Neuronal stem cell (in vitro differentiated cells): ENCODE measurements around the gene GRIPAP1.

Experiments used
- DNase-seq: peaks from one replicate; pipeline ENCODE4 v3.0.0-alpha.2; 2013; ENCODE audit warnings: low spot score
- H2AFZ ChIP-seq: one replicate; pipeline ENCODE4 v1.6.1; 2013; ENCODE audit warnings: mild to moderate bottlenecking, low read length, inconsistent platforms
- H2AK5ac ChIP-seq: 2 replicates; pipeline ENCODE4 v1.6.1; 2013; ENCODE audit warnings: low read depth, mild to moderate bottlenecking, inconsistent platforms, low read length, moderate library complexity, mixed read lengths
- H2BK120ac ChIP-seq: 2 replicates; pipeline ENCODE4 v1.6.1; 2013; ENCODE audit warnings: low read depth, mild to moderate bottlenecking, inconsistent platforms, low read length, moderate library complexity, mixed read lengths
- H2BK12ac ChIP-seq: one replicate; pipeline ENCODE4 v1.6.1; 2013; ENCODE audit warnings: low read length, inconsistent platforms
- H2BK15ac ChIP-seq: 2 replicates; pipeline ENCODE4 v1.6.1; 2013; ENCODE audit warnings: mild to moderate bottlenecking, low read length, inconsistent platforms, mixed read lengths
- H2BK5ac ChIP-seq: one replicate; pipeline ENCODE4 v1.6.1; 2013; ENCODE audit warnings: inconsistent platforms, mild to moderate bottlenecking, low read length, moderate library complexity
- H3K14ac ChIP-seq: one replicate; pipeline ENCODE4 v1.6.1; 2013; ENCODE audit warnings: low read length, inconsistent platforms
- H3K18ac ChIP-seq: 2 replicates; pipeline ENCODE4 v1.6.1; 2013; ENCODE audit warnings: low read length, inconsistent platforms
- H3K23ac ChIP-seq: 2 replicates; pipeline ENCODE4 v1.6.1; 2013; ENCODE audit warnings: low read depth, mild to moderate bottlenecking, mixed read lengths, low read length, inconsistent platforms; ENCODE audit not compliant: poor library complexity
- H3K27ac ChIP-seq: replicated peaks from 3 replicates; pipeline ENCODE4 v1.5.1; 2013; ENCODE audit warnings: low read length, inconsistent platforms
- H3K27me3 ChIP-seq, 3 experiments: 2 replicates each; pipeline ENCODE4 v1.6.1; 2013; ENCODE audit warnings: low read length in 3 of 3, mild to moderate bottlenecking in 2 of 3, inconsistent platforms in 1 of 3, low read depth in 1 of 3, mixed read lengths in 1 of 3, moderate library complexity in 1 of 3; ENCODE audit not compliant: control insufficient read depth in 3 of 3, insufficient read depth in 3 of 3
- H3K36me3 ChIP-seq, 2 donors: replicated peaks in 1 of 2; 2 replicates each; pipeline ENCODE4 v1.6.1; 2013; ENCODE audit warnings: low read length in 2 of 2; ENCODE audit not compliant: control insufficient read depth in 2 of 2, insufficient read depth in 2 of 2
- H3K4ac ChIP-seq: 2 replicates; pipeline ENCODE4 v1.6.1; 2013; ENCODE audit warnings: inconsistent platforms, mild to moderate bottlenecking, low read length, moderate library complexity
- H3K4me1 ChIP-seq, 2 donors: 1 replicate in 1 of 2; 2 replicates in 1 of 2; pipeline ENCODE4 v1.6.1; 2013; ENCODE audit warnings: low read length in 2 of 2, low read depth in 1 of 2; ENCODE audit not compliant: control insufficient read depth in 2 of 2, insufficient read depth in 1 of 2
- H3K4me2 ChIP-seq: one replicate; pipeline ENCODE4 v1.6.1; 2013; ENCODE audit warnings: mild to moderate bottlenecking, low read length, inconsistent platforms; ENCODE audit not compliant: insufficient read depth, poor library complexity, severe bottlenecking
- H3K4me3 ChIP-seq, 2 donors: 2 replicates each; pipeline ENCODE4 v1.5.1; 2013; ENCODE audit warnings: low read length in 2 of 2, mild to moderate bottlenecking in 2 of 2, inconsistent platforms in 1 of 2, moderate library complexity in 1 of 2
- H3K79me1 ChIP-seq: one replicate; pipeline ENCODE4 v1.6.1; 2013; ENCODE audit warnings: low read depth, mild to moderate bottlenecking, inconsistent platforms, low read length, moderate library complexity
- H3K9ac ChIP-seq: one replicate; pipeline ENCODE4 v1.6.1; 2013; ENCODE audit warnings: mild to moderate bottlenecking, low read depth, low read length, inconsistent platforms; ENCODE audit not compliant: poor library complexity
- H3K9me3 ChIP-seq, 2 donors: replicated peaks in 1 of 2; 2 replicates each; pipeline versions ENCODE3 to v1.6.1; 2013; ENCODE audit warnings: low read length in 2 of 2, mild to moderate bottlenecking in 2 of 2, inconsistent platforms in 1 of 2, low read depth in 1 of 2, mixed read lengths in 1 of 2, moderate library complexity in 1 of 2; ENCODE audit not compliant: control insufficient read depth in 2 of 2, insufficient read depth in 1 of 2
- H4K8ac ChIP-seq: one replicate; pipeline ENCODE4 v1.6.1; 2013; ENCODE audit warnings: low read depth, mild to moderate bottlenecking, inconsistent platforms, low read length, moderate library complexity
- H4K91ac ChIP-seq: one replicate; pipeline ENCODE4 v1.6.1; 2013; ENCODE audit warnings: low read length, low read depth, mild to moderate bottlenecking, inconsistent platforms; ENCODE audit not compliant: poor library complexity
- WGBS, 2 donors: extraction: QIAGEN DNeasy Blood & Tissue Kit; methylation state at CpG; one replicate each; pipeline ENCODE4 v1.1.7; 2013; ENCODE audit warnings: missing lambda C conversion rate in 2 of 2, mixed read lengths in 1 of 2; ENCODE audit not compliant: insufficient read length in 2 of 2, insufficient replicate concordance in 1 of 2; ENCODE audit errors: extremely low coverage in 2 of 2; 5-methylcytosine and 5-hydroxymethylcytosine counted together

GRIPAP1 gene

GRCh38 chrX:48966796-48967579 lies 35.1 kb downstream of the GRIPAP1 start:
- H3K27ac ChIP-seq, result no peak overlapping the region
- H4K8ac ChIP-seq, result no peak overlapping the region
- no CpG with 5 or more reads among the region's 15 CpGs for WGBS, 2 donors
- H3K79me1 ChIP-seq, result no peaks in the 10 kb centered on the region
- H3K18ac ChIP-seq, result no peak overlapping the region
- no peak overlapping the region for H3K14ac ChIP-seq
- no peak overlapping the region for H3K9ac ChIP-seq
- no peak overlapping the region for H4K91ac ChIP-seq
- no peak overlapping the region for H2BK12ac ChIP-seq
- H2BK5ac ChIP-seq, result no peak overlapping the region
- H3K23ac ChIP-seq, result no peak overlapping the region
- H2AFZ ChIP-seq, result no peak overlapping the region
- H3K4ac ChIP-seq, result no peak overlapping the region
- H3K4me3 ChIP-seq, result no peak overlapping the region
- no peaks in the 10 kb centered on the region for H3K27me3 ChIP-seq
- H2BK120ac ChIP-seq, result no peak overlapping the region
- DNase-seq, result no peak
- H2BK15ac ChIP-seq, result no peak overlapping the region
- no peaks in the 10 kb centered on the region for H3K9me3 ChIP-seq
- H3K4me1 ChIP-seq, result peaks cover 0 to 4% of the 10 kb centered on the region in 2 donors
- H3K4me2 ChIP-seq, result no peak overlapping the region
- H2AK5ac ChIP-seq, result no peak overlapping the region
- H3K36me3 ChIP-seq, result no peaks in the 10 kb centered on the region

GRCh38 chrX:48965959-48966358 lies 36.1 kb downstream of the GRIPAP1 start:
- DNase-seq, result no peak
- H3K14ac ChIP-seq, result no peak overlapping the region
- no peak overlapping the region for H4K8ac ChIP-seq
- H3K27ac ChIP-seq, result no peak overlapping the region
- no peak overlapping the region for H2BK15ac ChIP-seq
- H3K79me1 ChIP-seq, result no peaks in the 10 kb centered on the region
- H3K27me3 ChIP-seq, result no peaks in the 10 kb centered on the region
- no peak overlapping the region for H3K4me2 ChIP-seq
- WGBS, 2 donors, result no CpG with 5 or more reads among the region's 14 CpGs
- H2BK120ac ChIP-seq, result no peak overlapping the region
- no peaks in the 10 kb centered on the region for H3K4me1 ChIP-seq
- H4K91ac ChIP-seq, result no peak overlapping the region
- H3K4ac ChIP-seq, result no peak overlapping the region
- H2AFZ ChIP-seq, result no peak overlapping the region
- no peak overlapping the region for H3K4me3 ChIP-seq
- H2BK12ac ChIP-seq, result no peak overlapping the region
- H3K18ac ChIP-seq, result no peak overlapping the region
- peak overlapping the region; percentile 31 for H3K23ac ChIP-seq
- no peaks in the 10 kb centered on the region for H3K36me3 ChIP-seq
- no peak overlapping the region for H2BK5ac ChIP-seq
- no peak overlapping the region for H2AK5ac ChIP-seq
- H3K9me3 ChIP-seq, result no peaks in the 10 kb centered on the region
- H3K9ac ChIP-seq, result peak overlapping the region; percentile 44

- no CpG with 5 or more reads among the region's 5 CpGs for WGBS, 2 donors
Measured at GRCh38 chrX:48961585-48962091, 40.4 kb downstream of the GRIPAP1 start.

DNA sequence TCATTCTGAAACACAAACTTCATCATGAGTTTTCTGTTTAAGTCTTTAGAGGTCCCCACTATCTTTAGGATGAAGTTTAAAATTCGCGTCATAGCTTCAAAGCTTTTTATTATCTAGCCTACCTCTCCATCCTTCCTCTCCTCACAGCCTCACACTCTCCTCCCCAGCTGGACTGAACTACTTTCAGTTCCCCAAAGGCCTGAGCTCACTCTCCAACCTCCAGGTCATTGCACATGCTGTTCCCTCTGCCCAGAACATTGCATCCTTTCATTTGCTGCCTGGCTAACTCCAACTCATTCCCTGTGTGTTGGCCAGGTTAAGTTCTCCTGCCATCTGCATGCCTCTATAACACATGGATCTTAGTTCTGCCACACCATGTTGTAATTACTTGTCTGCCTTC lies 41.8 kb downstream of the GRIPAP1 start:
- no peak overlapping the region for H2AK5ac ChIP-seq
- no peak overlapping the region for H3K18ac ChIP-seq
- DNase-seq, result no peak
- no peaks in the 10 kb centered on the region for H3K27me3 ChIP-seq
- H2BK15ac ChIP-seq, result no peak overlapping the region
- no peak overlapping the region for H2BK5ac ChIP-seq
- WGBS, 2 donors, result no CpG with 5 or more reads among the region's 2 CpGs
- H3K79me1 ChIP-seq, result peaks cover 6% of the 10 kb centered on the region
- peaks cover 1 to 4% of the 10 kb centered on the region in 2 donors for H3K4me1 ChIP-seq
- H3K36me3 ChIP-seq, result peaks cover 5 to 11% of the 10 kb centered on the region in 2 donors
- H3K9me3 ChIP-seq, result no peaks in the 10 kb centered on the region
- no peak overlapping the region for H3K9ac ChIP-seq
- H3K4me3 ChIP-seq, result no peak overlapping the region
- no peak overlapping the region for H3K14ac ChIP-seq
- no peak overlapping the region for H4K8ac ChIP-seq
- no peak overlapping the region for H3K27ac ChIP-seq
- H3K4ac ChIP-seq, result no peak overlapping the region
- no peak overlapping the region for H2BK120ac ChIP-seq
- no peak overlapping the region for H3K23ac ChIP-seq
- H3K4me2 ChIP-seq, result no peak overlapping the region
- H2BK12ac ChIP-seq, result no peak overlapping the region
- H2AFZ ChIP-seq, result no peak overlapping the region
- no peak overlapping the region for H4K91ac ChIP-seq

More at GRCh38 chrX:48961585-48962091, 40.4 kb downstream of the GRIPAP1 start:
- Histone ChIP-seq H4K8ac (no peak overlapping the region), H3K9ac (no peak overlapping the region), H2BK5ac (no peak overlapping the region), H2AFZ (peak overlapping the region; percentile 37), H3K9me3 (no peaks in the 10 kb centered on the region), H3K79me1 (peaks cover 4% of the 10 kb centered on the region), H2BK12ac (no peak overlapping the region), H3K4me2 (no peak overlapping the region), H3K36me3 (no peaks in the 10 kb centered on the region), H3K23ac (no peak overlapping the region), H2BK120ac (no peak overlapping the region), H2AK5ac (no peak overlapping the region), H3K4me3 (no peak overlapping the region), H3K27me3 (no peaks in the 10 kb centered on the region), H2BK15ac (no peak overlapping the region), H4K91ac (no peak overlapping the region), H3K18ac (no peak overlapping the region), H3K4ac (no peak overlapping the region), H3K14ac (no peak overlapping the region), H3K4me1 (peaks cover 1% of the 10 kb centered on the region in 2 donors), H3K27ac (no peak overlapping the region)
- no peak for DNase-seq
